Activated T-cell treated with anti-CD3 and anti-CD28 coated beads, Interleukin-2, amount 50 U/mL, for 72 hours (primary cell): Measurements from ENCODE around the gene FAM234A. TPM values are rescaled to one million over a fixed set of nuclear protein-coding genes. Genes with fewer than 3 reads are reported as not detected.
"Not testable (repeated sequence)": the region's sequence is repeated elsewhere in the genome, so short reads cannot be mapped to it uniquely, and the experiment has no call there.

ENCODE experiments used
- ATAC-seq, 2 donors: fragments of 150-1000 bp; cut with Tn5 transposase; replicated peaks in 1 of 2; 2 replicates each; pipeline ENCODE4 v1.10.0; 2021; ENCODE audit warnings: moderate library complexity in 2 of 2, mild to moderate bottlenecking in 1 of 2
- DNase-seq, 2 donors: peaks; one replicate each; pipeline ENCODE4 v3.0.0; 2021 to 2022; ENCODE audit warnings: mixed read lengths in 1 of 2
- H3K27ac Mint-ChIP-seq: one replicate; pipeline ENCODE4 v1.8.0; 2022; ENCODE audit warnings: mild to moderate bottlenecking, moderate library complexity, mixed read lengths
- H3K27me3 Mint-ChIP-seq: one replicate; pipeline ENCODE4 v1.8.0; 2022; ENCODE audit warnings: low read depth, mixed read lengths
- H3K36me3 Mint-ChIP-seq, 2 donors: one replicate each; pipeline ENCODE4 v1.8.0; 2022; ENCODE audit warnings: mixed read lengths in 2 of 2, mild to moderate bottlenecking in 1 of 2; ENCODE audit not compliant: insufficient read depth in 2 of 2
- H3K4me1 Mint-ChIP-seq: one replicate; pipeline ENCODE4 v1.8.0; 2022; ENCODE audit warnings: low read depth, mixed read lengths
- H3K4me3 Mint-ChIP-seq, 2 donors: one replicate each; pipeline ENCODE4 v1.8.0; 2022; ENCODE audit warnings: mild to moderate bottlenecking in 2 of 2, mixed read lengths in 2 of 2, moderate library complexity in 2 of 2
- H3K9me3 Mint-ChIP-seq, 2 donors: one replicate each; pipeline ENCODE4 v1.8.0; 2022; ENCODE audit warnings: mixed read lengths in 2 of 2
- total RNA-seq, 2 donors: library from RNA; stranded (reverse); gene quantifications; one replicate each; pipeline ENCODE4 v1.2.3, GENCODE V29; 2022

Gene FAM234A
- total RNA-seq, 2 donors from 2014 or later: 20.9 to 26.6 TPM

DNA sequence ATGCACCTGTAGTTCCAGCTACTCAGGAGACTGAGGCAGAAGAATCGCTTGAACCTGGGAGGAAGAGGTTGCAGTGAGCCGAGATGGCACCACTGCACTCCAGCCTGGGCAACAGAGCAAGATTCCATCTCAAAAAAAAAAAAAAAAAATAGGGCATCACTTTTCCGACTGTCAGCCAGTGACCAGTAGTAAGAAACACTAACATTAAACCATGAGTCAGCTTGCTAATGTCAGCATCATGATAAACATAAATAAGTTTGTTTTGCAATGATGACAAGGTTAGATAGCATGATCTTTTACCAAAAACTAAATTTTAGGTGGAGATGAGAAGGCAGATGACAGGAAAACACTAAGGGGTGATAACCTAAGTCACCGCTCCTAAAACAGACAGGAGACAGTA lies 25.3 kb upstream of the FAM234A start:
- not testable (repeated sequence) for H3K9me3 Mint-ChIP-seq, H3K27me3 Mint-ChIP-seq, H3K27ac Mint-ChIP-seq, H3K4me3 Mint-ChIP-seq, H3K4me1 Mint-ChIP-seq, ATAC-seq, DNase-seq
- peaks cover 6 to 15% of the 10 kb centered on the region in 2 donors for H3K36me3 Mint-ChIP-seq

- H3K36me3 Mint-ChIP-seq: peaks cover 2 to 10% of the 10 kb centered on the region in 2 donors
- ATAC-seq, H3K9me3 Mint-ChIP-seq, H3K4me3 Mint-ChIP-seq, DNase-seq, H3K27me3 Mint-ChIP-seq, H3K4me1 Mint-ChIP-seq: not testable (repeated sequence)
- peak overlapping the region; percentile 57 for H3K27ac Mint-ChIP-seq
These were observed 22.9 kb upstream of the FAM234A start for GRCh38 chr16:211631-212180.

DNA sequence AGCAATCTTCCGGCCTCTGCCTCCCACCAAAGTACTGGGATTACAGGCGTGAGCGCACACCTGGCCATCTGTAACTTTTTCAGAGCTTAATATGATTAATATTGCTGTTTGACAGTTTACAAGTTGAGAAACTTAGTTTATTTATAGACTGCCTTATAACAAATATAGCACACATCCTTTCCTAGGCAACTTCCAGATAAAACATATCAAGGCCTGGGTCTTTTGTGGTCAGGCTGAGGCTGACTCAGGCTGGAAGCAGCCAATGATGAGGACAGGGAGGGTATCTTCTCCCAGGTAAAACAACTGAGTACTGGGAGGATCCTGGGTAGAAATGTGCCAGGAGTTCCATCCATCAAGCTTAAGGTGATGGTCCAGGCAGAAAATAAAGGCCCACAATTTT lies 21.6 kb upstream of the FAM234A start:
- no peak for ATAC-seq

GRCh38 chr16:220021-220420 lies 14.6 kb upstream of the FAM234A start:
- H3K36me3 Mint-ChIP-seq: peaks cover 6 to 20% of the 10 kb centered on the region in 2 donors
- peaks cover 9% of the 10 kb centered on the region for H3K4me1 Mint-ChIP-seq
- no peak overlapping the region for H3K27ac Mint-ChIP-seq
- no peak for DNase-seq
- no peaks in the 10 kb centered on the region for H3K9me3 Mint-ChIP-seq
- no peak for ATAC-seq
- no peak overlapping the region for H3K4me3 Mint-ChIP-seq
- no peaks in the 10 kb centered on the region for H3K27me3 Mint-ChIP-seq

More for the DNA sequence above, 21.6 kb upstream of the FAM234A start:
- H3K27ac Mint-ChIP-seq: no peak overlapping the region
- H3K27me3 Mint-ChIP-seq: no peaks in the 10 kb centered on the region
- DNase-seq: no peak
- no peak overlapping the region for H3K4me3 Mint-ChIP-seq
- no peaks in the 10 kb centered on the region for H3K9me3 Mint-ChIP-seq
- H3K4me1 Mint-ChIP-seq: peaks cover 6% of the 10 kb centered on the region
- peaks cover 1 to 12% of the 10 kb centered on the region in 2 donors for H3K36me3 Mint-ChIP-seq

DNA sequence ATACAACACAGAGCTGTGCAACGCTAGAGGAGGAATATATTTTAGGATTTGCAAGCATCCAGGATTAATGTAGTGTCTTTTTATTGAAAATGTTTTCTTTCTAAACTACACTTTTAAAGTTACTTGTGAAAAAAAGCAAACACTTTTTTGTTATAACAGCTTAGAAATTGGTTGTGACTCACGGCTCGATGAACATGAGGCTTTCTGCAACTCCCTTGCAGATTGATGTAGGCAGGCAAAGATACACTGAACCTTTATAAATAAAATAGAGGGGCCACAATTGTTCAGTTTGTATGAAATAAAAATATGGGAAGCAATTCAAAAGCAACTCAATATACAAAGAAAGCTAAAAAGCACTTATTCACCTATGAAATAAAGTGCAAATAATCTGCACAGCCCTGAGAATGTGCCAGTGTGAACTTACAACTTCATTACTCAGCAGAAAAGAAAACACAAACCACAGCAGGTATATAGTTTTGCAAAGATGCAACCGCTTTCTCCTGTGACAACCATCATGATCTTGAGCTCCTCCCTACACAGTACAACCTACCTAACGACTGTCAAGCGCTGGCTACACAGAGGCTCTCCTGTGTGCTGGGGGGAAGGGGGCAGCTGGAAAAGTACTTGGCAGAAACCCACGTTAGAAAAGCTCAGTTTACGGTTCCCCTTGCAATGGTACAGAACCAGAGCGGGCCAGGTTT lies 6.3 kb upstream of the FAM234A start:
- H3K27me3 Mint-ChIP-seq: no peaks in the 10 kb centered on the region
- peak overlapping the region; percentile 91 to 92 for H3K4me3 Mint-ChIP-seq
- no peaks in the 10 kb centered on the region for H3K9me3 Mint-ChIP-seq
- peaks cover 32% of the 10 kb centered on the region for H3K4me1 Mint-ChIP-seq
- DNase-seq (peak in 1 of 2 donors; percentile 10), ATAC-seq (peak; percentile 24 to 34)
- peaks cover 3 to 11% of the 10 kb centered on the region in 2 donors for H3K36me3 Mint-ChIP-seq
- H3K27ac Mint-ChIP-seq: peak overlapping the region; percentile 88

- ATAC-seq (peak; percentile 93 to 94), DNase-seq (peak; percentile 89 to 91)
- Mint-ChIP-seq H3K36me3 (peaks cover 3 to 11% of the 10 kb centered on the region in 2 donors), H3K27ac (peak within 1 kb of the TSS; percentile 88), H3K4me1 (peaks cover 34% of the 10 kb centered on the region), H3K9me3 (no peaks in the 10 kb centered on the region), H3K27me3 (no peaks in the 10 kb centered on the region), H3K4me3 (peak within 1 kb of the TSS; percentile 91 to 92)
These were observed 5.5 kb upstream of the FAM234A start, which contains the start of gene LUC7L for GRCh38 chr16:228852-229730. Gene LUC7L, minus strand, starts transcription at chr16:229449. Its CDS starts 110 bp downstream, at chr16:229339.

DNA sequence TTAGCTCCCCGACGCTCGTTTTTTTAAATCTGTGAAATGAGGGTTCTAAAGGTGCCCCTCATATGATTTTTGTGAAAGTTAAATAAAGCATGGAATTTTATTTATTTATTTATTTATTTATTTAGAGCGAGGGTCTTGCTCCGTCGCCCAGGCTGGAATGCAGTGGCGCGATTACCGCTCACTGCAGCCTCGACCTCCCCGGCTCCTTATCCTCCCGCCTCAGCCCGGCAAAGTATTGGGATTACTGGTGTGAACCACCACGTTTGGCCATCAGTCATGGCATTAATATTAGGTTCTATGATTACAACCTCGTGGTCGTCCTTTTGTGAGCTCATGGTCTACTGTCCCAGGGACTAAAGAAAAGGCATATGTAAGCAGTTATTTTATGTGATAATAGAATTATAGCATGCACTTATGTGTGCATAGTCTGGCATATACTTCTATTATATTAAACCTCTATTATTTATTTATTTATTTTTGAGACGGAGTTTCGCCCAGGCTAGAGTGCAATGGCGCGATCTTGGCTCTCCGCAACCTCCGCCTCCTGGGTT lies 4.8 kb upstream of the FAM234A start:
- ATAC-seq: no peak
- no peak for DNase-seq
- Mint-ChIP-seq H3K4me3 (peak overlapping the region; percentile 91 to 92), H3K36me3 (peaks cover 3 to 11% of the 10 kb centered on the region in 2 donors), H3K27ac (peak overlapping the region; percentile 16), H3K27me3 (no peaks in the 10 kb centered on the region), H3K9me3 (no peaks in the 10 kb centered on the region), H3K4me1 (peaks cover 38% of the 10 kb centered on the region)

GRCh38 chr16:230351-230750 lies 4.3 kb upstream of the FAM234A start:
- H3K4me3 Mint-ChIP-seq, ATAC-seq, DNase-seq, H3K27ac Mint-ChIP-seq, H3K27me3 Mint-ChIP-seq, H3K9me3 Mint-ChIP-seq: not testable (repeated sequence)
- peaks cover 2 to 11% of the 10 kb centered on the region in 2 donors for H3K36me3 Mint-ChIP-seq
- peaks cover 43% of the 10 kb centered on the region for H3K4me1 Mint-ChIP-seq

DNA sequence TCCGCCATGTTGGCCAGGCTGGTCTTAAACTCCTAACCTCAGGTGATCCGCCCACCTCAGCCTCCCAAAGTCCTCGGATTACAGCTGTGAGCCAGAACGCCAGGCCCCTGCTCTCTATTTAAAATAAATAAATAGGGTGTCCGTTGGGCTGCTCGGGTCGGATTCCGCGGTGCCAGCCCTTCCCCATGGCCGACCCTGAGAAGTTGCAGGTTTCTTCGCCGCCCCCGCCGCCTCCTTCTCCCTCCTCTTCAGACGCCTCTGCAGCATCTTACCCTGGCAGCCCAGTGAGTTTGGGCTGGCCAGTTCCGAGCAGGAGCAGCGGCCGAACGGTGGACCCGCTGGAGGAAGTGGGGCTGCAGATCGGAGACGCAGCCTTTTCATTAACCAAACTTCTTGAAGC lies 3.7 kb upstream of the FAM234A start:
- Mint-ChIP-seq H3K4me1 (peaks cover 45% of the 10 kb centered on the region), H3K36me3 (peaks cover 0 to 7% of the 10 kb centered on the region in 2 donors), H3K27ac (no peak overlapping the region), H3K9me3 (no peaks in the 10 kb centered on the region), H3K27me3 (no peaks in the 10 kb centered on the region), H3K4me3 (no peak overlapping the region)
- no peak for ATAC-seq
- DNase-seq: no peak

- Mint-ChIP-seq H3K27ac (no peak overlapping the region), H3K4me1 (peaks cover 22% of the 10 kb centered on the region), H3K36me3 (no peaks in the 10 kb centered on the region), H3K4me3 (no peak overlapping the region), H3K9me3 (no peaks in the 10 kb centered on the region), H3K27me3 (no peaks in the 10 kb centered on the region)
- ATAC-seq: no peak
- DNase-seq: no peak
These were observed 5.3 kb downstream of the FAM234A start for GRCh38 chr16:239948-240277.

GRCh38 chr16:240559-240958 lies 5.9 kb downstream of the FAM234A start:
- H3K36me3 Mint-ChIP-seq: no peaks in the 10 kb centered on the region
- H3K4me3 Mint-ChIP-seq: no peak overlapping the region
- no peaks in the 10 kb centered on the region for H3K9me3 Mint-ChIP-seq
- H3K27me3 Mint-ChIP-seq: no peaks in the 10 kb centered on the region
- ATAC-seq (no peak), DNase-seq (no peak)
- no peak overlapping the region for H3K27ac Mint-ChIP-seq
- peaks cover 16% of the 10 kb centered on the region for H3K4me1 Mint-ChIP-seq

DNA sequence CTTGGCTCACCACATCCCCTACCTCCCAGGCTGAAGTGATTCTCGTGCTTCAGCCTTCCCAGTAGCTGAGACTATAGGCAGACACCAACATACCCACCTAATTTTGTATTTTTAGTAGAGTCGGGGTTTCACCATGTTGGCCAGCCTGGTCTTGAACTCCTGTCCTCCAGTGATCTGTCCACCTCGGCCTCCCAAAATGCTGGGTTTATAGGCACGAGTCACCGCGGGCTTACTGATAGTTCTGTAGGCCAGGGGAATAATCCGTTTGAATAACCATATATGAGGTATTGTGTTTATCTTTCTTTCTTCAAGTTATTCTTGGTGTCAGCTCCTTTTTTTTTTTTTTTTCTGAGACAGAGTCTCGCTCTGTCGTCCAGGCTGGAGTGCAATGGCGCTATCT lies 7.7 kb downstream of the FAM234A start:
- ATAC-seq (no peak), DNase-seq (no peak)
- Mint-ChIP-seq H3K36me3 (no peaks in the 10 kb centered on the region), H3K4me1 (peaks cover 11% of the 10 kb centered on the region), H3K27me3 (no peaks in the 10 kb centered on the region), H3K27ac (no peak overlapping the region), H3K9me3 (no peaks in the 10 kb centered on the region), H3K4me3 (no peak overlapping the region)

- Mint-ChIP-seq H3K4me1 (peaks cover 6% of the 10 kb centered on the region), H3K27me3 (no peaks in the 10 kb centered on the region), H3K36me3 (no peaks in the 10 kb centered on the region), H3K9me3 (no peaks in the 10 kb centered on the region), H3K4me3 (no peak overlapping the region), H3K27ac (no peak overlapping the region)
- no peak for ATAC-seq
- DNase-seq: no peak
These were observed 8.7 kb downstream of the FAM234A start for GRCh38 chr16:243348-243747.
